Jurkat, Clone E6-1 (cell line): Measurements from ENCODE around the gene SIL1.
"Not testable (repeated sequence)": the region's sequence is repeated elsewhere in the genome, so short reads cannot be mapped to it uniquely, and the experiment has no call there.

Experiments used
- DNase-seq: peaks from one replicate; pipeline ENCODE4 v3.0.0-alpha.2; 2011; ENCODE audit warnings: low read depth, low spot score
- H3K4me3 ChIP-seq: 2 replicates; pipeline ENCODE4 v1.5.1; 2011; ENCODE audit warnings: mild to moderate bottlenecking, low read length, control low read depth, moderate library complexity

SIL1 gene

GRCh38 chr5:139058121-139058520 is 140.0 kb downstream of the SIL1 start:
- no peak overlapping the region for H3K4me3 ChIP-seq
- DNase-seq, result no peak

GRCh38 chr5:139057045-139057939 is 140.9 kb downstream of the SIL1 start:
- H3K4me3 ChIP-seq, DNase-seq: not testable (repeated sequence)

DNA sequence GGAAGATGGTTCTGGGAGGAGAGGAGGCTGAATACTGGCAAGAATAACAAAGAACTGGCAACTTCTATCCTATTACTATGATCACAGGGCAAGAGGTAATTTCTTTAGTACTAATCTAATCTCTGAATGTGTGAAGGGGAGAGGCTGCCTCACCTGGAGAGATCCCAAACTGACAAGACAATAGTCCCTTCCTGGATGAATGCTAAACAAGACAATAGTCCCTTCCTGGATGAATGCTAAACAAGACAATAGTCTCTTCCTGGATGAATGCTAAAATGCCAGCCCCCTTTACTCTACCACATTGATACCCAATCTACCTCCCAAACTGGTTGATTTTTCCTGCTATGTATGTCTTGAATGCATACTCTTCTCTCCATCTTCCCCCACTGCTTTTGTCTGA is 145.2 kb downstream of the SIL1 start:
- no peak for DNase-seq
- H3K4me3 ChIP-seq, result no peak overlapping the region

GRCh38 chr5:139051392-139051791 is 146.8 kb downstream of the SIL1 start:
- no peak overlapping the region for H3K4me3 ChIP-seq
- no peak for DNase-seq

DNA sequence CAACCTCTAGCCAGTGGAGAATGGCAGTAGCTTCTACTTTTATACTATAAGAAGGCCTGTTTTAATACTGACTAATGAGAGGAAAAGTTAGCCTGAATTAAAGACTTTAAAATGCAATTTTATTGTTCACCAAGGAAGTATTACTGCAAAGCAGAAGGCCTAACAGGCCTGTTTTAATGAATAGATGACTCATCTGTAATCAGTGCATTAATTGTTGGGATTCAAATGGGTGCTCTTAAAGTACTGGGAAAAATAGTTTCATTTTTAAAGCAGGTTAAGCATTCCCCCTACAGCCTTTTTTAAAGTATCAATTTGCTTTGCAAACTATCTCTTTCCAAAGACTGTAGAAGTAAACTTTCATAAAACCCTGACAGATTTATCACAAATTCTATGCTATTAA is 147.7 kb downstream of the SIL1 start:
- H3K4me3 ChIP-seq, result no peak overlapping the region
- DNase-seq, result no peak

DNA sequence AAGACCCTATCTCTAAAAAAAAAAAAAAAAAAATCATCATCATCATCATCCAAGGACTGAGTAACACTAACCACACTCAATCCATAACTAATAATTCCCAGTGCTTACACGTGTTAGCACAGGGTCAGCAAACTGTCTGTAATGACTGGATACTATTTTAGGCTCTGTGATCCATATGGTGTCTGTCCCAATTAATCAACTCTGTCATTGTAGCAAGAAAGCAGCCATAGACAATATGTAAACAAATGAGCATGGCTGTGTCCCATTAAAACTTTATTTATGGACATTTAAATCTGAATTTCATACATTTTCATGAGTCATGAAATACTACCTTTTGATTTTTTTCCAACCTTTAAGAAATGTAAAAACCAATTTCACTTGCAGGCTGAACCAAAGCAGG is 148.4 kb downstream of the SIL1 start:
- no peak for DNase-seq
- H3K4me3 ChIP-seq, result no peak overlapping the region

GRCh38 chr5:139046551-139046950 is 151.6 kb downstream of the SIL1 start:
- no peak for DNase-seq
- no peak overlapping the region for H3K4me3 ChIP-seq

GRCh38 chr5:139043157-139043905 is 154.8 kb downstream of the SIL1 start:
- no peak for DNase-seq

DNA sequence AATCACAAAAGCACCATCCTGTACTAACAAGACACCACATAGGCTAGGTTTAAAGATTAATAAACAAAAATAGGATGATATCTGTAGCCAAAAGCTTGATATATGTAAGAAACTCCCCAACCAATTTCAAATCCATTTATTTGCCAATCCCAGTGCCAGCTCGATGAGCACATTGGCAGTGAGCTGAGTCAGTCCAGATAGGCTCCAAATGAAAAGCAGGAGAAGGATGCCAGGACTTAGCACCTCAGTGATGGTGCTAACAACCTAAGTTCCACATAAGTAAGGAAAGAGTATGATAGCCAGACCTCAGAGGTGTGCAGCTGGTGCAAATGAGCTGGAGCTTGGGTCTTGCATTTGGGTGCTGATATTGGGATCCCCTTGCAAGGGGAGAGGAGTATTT is 158.1 kb downstream of the SIL1 start:
- H3K4me3 ChIP-seq, result no peak overlapping the region
- DNase-seq, result no peak

More at GRCh38 chr5:139043157-139043905, 154.8 kb downstream of the SIL1 start:
- no peak overlapping the region for H3K4me3 ChIP-seq

DNA sequence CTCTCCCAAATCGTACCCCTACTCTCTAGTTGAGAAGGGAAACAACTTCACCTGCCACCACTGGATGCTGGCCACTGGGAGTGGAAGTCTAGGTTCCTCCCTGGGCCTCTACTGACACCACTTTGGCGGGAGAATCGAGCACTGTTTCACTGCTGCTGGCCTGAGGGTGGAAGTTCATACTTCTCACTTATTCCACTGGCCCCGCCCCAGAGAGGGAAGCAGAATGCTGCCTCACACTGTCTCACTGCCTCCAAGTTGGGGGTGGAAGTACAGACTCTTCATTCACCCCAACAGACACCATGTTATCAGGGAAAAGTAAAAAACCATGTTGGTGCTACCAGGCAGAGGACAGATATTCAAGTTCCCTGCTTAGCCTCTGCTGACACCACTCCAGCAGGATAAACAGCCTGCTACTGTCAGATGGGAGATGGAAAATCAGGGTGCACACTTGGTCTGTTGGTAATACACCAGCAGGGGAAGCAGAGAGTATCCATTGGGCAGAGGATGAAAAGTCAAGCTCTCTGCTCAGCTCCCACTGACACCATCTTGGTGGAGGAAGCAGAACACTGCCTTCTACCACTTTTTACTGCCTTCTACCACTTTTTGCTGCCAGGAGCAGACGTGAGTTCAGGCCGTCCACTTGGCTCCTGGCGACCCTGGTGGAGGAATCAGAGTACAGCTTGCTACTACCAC is 159.4 kb downstream of the SIL1 start:
- no peak overlapping the region for H3K4me3 ChIP-seq
- no peak for DNase-seq

- H3K4me3 ChIP-seq, result no peak overlapping the region
- DNase-seq, result no peak
These were observed 160.4 kb downstream of the SIL1 start for GRCh38 chr5:139037732-139038131.

DNA sequence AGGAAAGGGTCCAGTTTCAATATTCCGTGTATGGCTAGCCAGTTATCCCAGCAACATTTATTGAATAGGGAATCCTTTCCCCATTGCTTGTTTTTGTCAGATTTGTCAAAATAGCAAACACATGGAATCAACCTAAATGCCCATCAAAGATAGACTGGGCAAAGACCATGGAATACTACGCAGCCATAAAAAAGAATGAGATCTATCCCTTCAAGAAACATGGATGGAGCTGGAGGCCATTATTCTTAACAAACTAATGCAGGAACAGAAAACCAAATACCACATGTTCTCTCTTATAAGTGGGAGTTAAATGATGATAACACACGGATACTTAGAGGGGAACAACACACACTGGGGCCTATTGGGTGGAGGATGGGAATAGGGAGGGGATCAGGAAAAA is 161.8 kb downstream of the SIL1 start:
- DNase-seq, H3K4me3 ChIP-seq: not testable (repeated sequence)

DNA sequence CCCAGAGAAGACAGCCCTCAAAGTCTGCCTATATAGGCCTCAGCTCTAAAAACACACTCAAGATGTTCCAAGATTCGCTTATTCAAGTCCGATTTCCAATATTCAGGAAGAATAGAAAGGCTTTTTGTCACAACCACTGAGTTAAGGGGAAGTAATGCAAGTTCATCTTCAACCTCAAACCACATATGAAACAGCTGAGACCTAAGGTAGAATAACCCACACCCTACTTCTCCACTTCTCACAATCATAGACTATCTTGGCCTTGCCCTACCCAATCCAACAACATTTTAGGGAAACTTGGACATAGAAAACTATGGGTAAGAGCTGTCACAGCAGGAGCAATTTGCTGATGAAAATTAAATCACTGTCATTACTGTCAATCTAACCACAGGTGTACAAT is 171.0 kb downstream of the SIL1 start:
- H3K4me3 ChIP-seq, result no peak overlapping the region
- no peak for DNase-seq

DNA sequence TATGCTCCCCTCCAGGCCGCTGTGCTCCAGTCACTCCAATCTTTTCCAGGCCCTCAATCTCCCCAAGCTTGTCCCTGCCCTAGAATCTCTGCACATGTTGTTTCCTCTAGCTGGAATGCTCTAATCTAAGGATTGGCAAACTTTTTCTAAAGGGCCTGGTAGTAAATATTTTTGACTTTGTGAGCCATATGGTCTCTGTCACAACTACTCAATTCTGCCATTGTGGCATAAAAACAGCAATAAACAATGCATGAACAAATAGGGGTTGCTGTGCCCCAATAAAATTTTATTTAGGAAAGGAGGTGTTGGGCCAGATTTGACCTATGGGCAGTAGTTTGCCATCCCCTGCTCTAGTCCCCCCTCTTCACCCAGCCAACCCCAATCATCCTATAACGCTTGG is 172.5 kb downstream of the SIL1 start:
- DNase-seq, result no peak
- H3K4me3 ChIP-seq, result no peak overlapping the region

GRCh38 chr5:139023286-139023685 is 174.9 kb downstream of the SIL1 start:
- no peak overlapping the region for H3K4me3 ChIP-seq
- DNase-seq, result no peak

GRCh38 chr5:139022528-139022927 is 175.6 kb downstream of the SIL1 start:
- no peak for DNase-seq
- no peak overlapping the region for H3K4me3 ChIP-seq

DNA sequence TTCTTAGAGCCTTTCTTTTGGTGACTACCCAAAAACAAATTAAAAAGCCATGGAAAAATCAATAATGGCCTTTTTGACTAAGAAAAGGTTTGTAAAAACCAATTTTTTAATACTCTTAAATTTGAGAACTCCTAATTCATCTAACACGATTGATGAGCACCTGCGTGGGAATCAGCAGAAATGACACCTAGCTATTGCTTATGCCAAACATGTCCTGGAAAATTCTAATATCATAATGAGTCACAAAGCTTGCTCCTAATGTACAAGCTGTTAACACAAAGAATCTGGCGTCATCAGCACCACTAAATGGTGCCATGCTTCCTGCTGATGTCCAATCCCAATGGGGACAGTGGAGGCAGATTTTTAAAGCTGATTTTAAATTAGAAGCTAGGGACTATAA is 176.8 kb downstream of the SIL1 start:
- DNase-seq, result no peak
- H3K4me3 ChIP-seq, result no peak overlapping the region

DNA sequence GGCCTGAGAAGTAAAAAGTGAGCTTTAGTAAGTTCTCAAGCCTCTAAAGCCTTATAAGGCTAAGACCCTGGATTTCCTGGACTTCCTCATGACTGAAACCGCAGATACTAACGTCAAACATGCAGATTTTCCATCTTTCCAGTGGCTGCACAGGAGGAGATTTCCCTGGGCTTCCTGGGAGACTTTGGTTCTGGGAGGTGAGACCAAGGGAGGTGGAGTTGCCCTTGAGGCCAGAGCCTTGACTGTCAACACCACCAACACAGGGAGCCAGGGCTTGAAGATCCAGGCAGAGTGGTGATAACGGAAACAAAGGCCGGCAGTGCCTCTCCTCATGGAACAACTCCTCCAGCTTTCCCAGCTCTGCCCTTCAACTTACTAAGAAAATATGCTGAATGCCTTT is 178.3 kb downstream of the SIL1 start:
- no peak overlapping the region for H3K4me3 ChIP-seq
- DNase-seq, result no peak

DNA sequence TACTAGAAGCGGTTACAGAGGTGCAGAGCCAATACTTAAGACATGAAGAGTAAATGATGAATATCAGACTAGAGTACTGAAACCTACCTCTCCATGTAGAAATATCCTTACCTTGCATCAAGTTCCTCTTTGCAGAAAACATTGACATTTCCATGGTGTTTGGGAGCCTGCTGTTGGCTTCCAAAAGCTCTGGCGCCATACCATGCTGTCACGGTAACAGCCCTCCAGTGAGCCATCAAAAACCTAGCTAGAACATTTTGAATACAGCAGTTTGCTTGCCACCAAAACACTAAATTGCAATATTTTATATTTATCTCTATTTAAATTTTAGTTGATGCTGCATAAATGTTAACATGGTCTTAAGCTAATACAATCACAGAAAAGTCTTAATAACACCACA is 179.0 kb downstream of the SIL1 start:
- DNase-seq, result no peak
- H3K4me3 ChIP-seq, result no peak overlapping the region

- H3K4me3 ChIP-seq, result no peak overlapping the region
- DNase-seq, result no peak
These were observed 180.5 kb downstream of the SIL1 start for GRCh38 chr5:139017624-139018023.
